HCT116 (cell line): ENCODE data around the gene GMDS. TPM values are rescaled to one million over a fixed set of nuclear protein-coding genes. Genes with fewer than 3 reads are reported as not detected.
A peak's percentile ranks its signal among the peaks of the same experiment; 100 is the strongest.

Source experiments
- ATAC-seq: fragments of 200-7000 bp; cut with Tn5 transposase; 2 replicates; pipeline ENCODE4 v1.9.1; 2020; ENCODE audit warnings: mild to moderate bottlenecking, moderate library complexity
- BruUV-seq: library from RNA; stranded (reverse); fragments of 400-500 nt; replicated peaks from 2 replicates; lab custom pipeline; 2021; lab: Mats Ljungman, UMichigan
- CTCF ChIA-PET: fragments of 300-600 bp; sonication (Branson Sonifier 250); formaldehyde crosslinking; loops from one replicate; lab custom pipeline; 2021; ENCODE audit warnings: antibody characterized with exemption; lab: Charles Lee
- POLR2A ChIA-PET: fragments of 300-600, 350-600 bp; sonication (Branson Sonifier 250); formaldehyde crosslinking; loops from one replicate; lab custom pipeline; 2021; ENCODE audit warnings: antibody characterized with exemption; lab: Charles Lee
- RAD21 ChIA-PET, 2 experiments: fragments of 300-600 bp; sonication (Branson Sonifier 250); formaldehyde crosslinking; loops; one replicate each; lab custom pipeline; 2023; ENCODE audit warnings: low total read pairs in 2 of 2; ENCODE audit not compliant: uncharacterized antibody in 2 of 2, unreplicated experiment in 2 of 2, low non-redundant PET in 1 of 2; lab: Charles Lee
- DNase-seq: peaks from one replicate; pipeline ENCODE4 v3.0.0-alpha.2; 2010; ENCODE audit warnings: low read depth, low spot score
- H2AFZ ChIP-seq: fragments of 200-600 bp; shearing (Covaris generic), sonication (generic); 2 replicates; pipeline ENCODE4 v1.6.1; 2017; ENCODE audit warnings: low read depth, mixed run types, mixed read lengths, antibody characterized with exemption, low read length; ENCODE audit not compliant: poor library complexity, severe bottlenecking
- H3K27ac ChIP-seq: 2 replicates; pipeline ENCODE4 v1.5.1; 2012; ENCODE audit warnings: low read depth, low read length
- H3K27me3 ChIP-seq: fragments of 200-600 bp; sonication (generic); 2 replicates; pipeline ENCODE4 v1.6.1; 2016; ENCODE audit warnings: mixed run types, low read length, mixed read lengths; ENCODE audit not compliant: insufficient read depth
- H3K36me3 ChIP-seq, 2 experiments: fragments of 200-500 bp in 1 of 2; fragments of 200-600 bp in 1 of 2; sonication (Bioruptor generic) in 1 of 2; sonication (generic) in 1 of 2; 2 replicates each; pipeline versions ENCODE4 v1.5.1 to v1.6.1; 2014 to 2016; ENCODE audit warnings: low read length in 2 of 2, inconsistent platforms in 1 of 2, mixed read lengths in 1 of 2, mixed run types in 1 of 2; ENCODE audit not compliant: insufficient read depth in 2 of 2, control insufficient read depth in 1 of 2
- H3K4me1 ChIP-seq, 2 experiments: fragments of 200-600 bp in 1 of 2; sonication (generic) in 1 of 2; 2 replicates each; pipeline versions ENCODE4 v1.5.1 to v1.6.1; 2012 to 2017; ENCODE audit warnings: low read length in 2 of 2, inconsistent platforms in 1 of 2, mild to moderate bottlenecking in 1 of 2, mixed read lengths in 1 of 2, mixed run types in 1 of 2, moderate library complexity in 1 of 2; ENCODE audit not compliant: insufficient read depth in 2 of 2, control insufficient read depth in 1 of 2
- H3K4me2 ChIP-seq: fragments of 200-600 bp; sonication (generic); 2 replicates; pipeline ENCODE4 v1.6.1; 2017; ENCODE audit warnings: mixed run types, low read length, mixed read lengths
- H3K4me3 ChIP-seq, 2 experiments: fragments of 200-600 bp in 1 of 2; sonication (generic) in 1 of 2; replicated peaks in 1 of 2; 2 replicates each; pipeline ENCODE4 v1.5.1; 2011 to 2016; ENCODE audit warnings: low read length in 2 of 2, control low read depth in 1 of 2, low read depth in 1 of 2, mild to moderate bottlenecking in 1 of 2, mixed read lengths in 1 of 2, mixed run types in 1 of 2
- H3K79me2 ChIP-seq: fragments of 200-600 bp; sonication (generic); 2 replicates; pipeline ENCODE4 v1.6.1; 2017; ENCODE audit warnings: mild to moderate bottlenecking, mixed run types, low read length, moderate library complexity, mixed read lengths; ENCODE audit not compliant: insufficient read depth
- H3K9ac ChIP-seq: fragments of 200-600 bp; sonication (generic); 2 replicates; pipeline ENCODE4 v1.6.1; 2016; ENCODE audit warnings: low read length, mixed read lengths
- H3K9me2 ChIP-seq: fragments of 200-600 bp; sonication (generic), shearing (Covaris generic); 2 replicates; pipeline ENCODE4 v1.6.1; 2017; ENCODE audit warnings: mixed run types, mild to moderate bottlenecking, moderate library complexity; ENCODE audit not compliant: insufficient read depth
- H3K9me3 ChIP-seq, 2 experiments: fragments of 200-500 bp in 1 of 2; fragments of 200-600 bp in 1 of 2; sonication (Bioruptor generic) in 1 of 2; sonication (generic) in 1 of 2; 2 replicates each; pipeline ENCODE4 v1.6.1; 2014 to 2017; ENCODE audit warnings: low read length in 2 of 2, mixed read lengths in 2 of 2, inconsistent platforms in 1 of 2, low read depth in 1 of 2, mild to moderate bottlenecking in 1 of 2, mixed run types in 1 of 2, moderate library complexity in 1 of 2; ENCODE audit not compliant: control insufficient read depth in 1 of 2, insufficient read depth in 1 of 2
- H4K20me1 ChIP-seq: fragments of 200-600 bp; sonication (generic), shearing (Covaris generic); 2 replicates; pipeline ENCODE4 v1.6.1; 2017; ENCODE audit warnings: mixed run types, mild to moderate bottlenecking, moderate library complexity; ENCODE audit not compliant: insufficient read depth
- ATF3 ChIP-seq: IDR thresholded peaks from 2 replicates; pipeline ENCODE4 v1.6.1; 2012
- CBX3 ChIP-seq: IDR thresholded peaks from 2 replicates; pipeline ENCODE4 v1.6.1; 2012; ENCODE audit warnings: low read depth
- CEBPB ChIP-seq: IDR thresholded peaks from 2 replicates; pipeline ENCODE4 v1.6.1; 2012; ENCODE audit warnings: low read depth
- CTCF ChIP-seq, 3 experiments: fragments of 200-600 bp in 1 of 3; sonication (generic) in 1 of 3; IDR thresholded peaks in 2 of 3; conservative IDR thresholded peaks in 1 of 3; 2 replicates each; pipeline ENCODE4 v1.5.1; 2012 to 2017; ENCODE audit warnings: low read depth in 2 of 3, low read length in 2 of 3, antibody characterized with exemption in 1 of 3, borderline replicate concordance in 1 of 3, control low read depth in 1 of 3, mild to moderate bottlenecking in 1 of 3, mixed read lengths in 1 of 3, mixed run types in 1 of 3, moderate library complexity in 1 of 3; ENCODE audit not compliant: insufficient read depth in 1 of 3
- EGR1 ChIP-seq: IDR thresholded peaks from 2 replicates; pipeline ENCODE4 v1.6.1; 2012; ENCODE audit warnings: low read depth
- ELF1 ChIP-seq: IDR thresholded peaks from 2 replicates; pipeline ENCODE4 v1.6.1; 2012; ENCODE audit warnings: low read depth, borderline replicate concordance
- EZH2 ChIP-seq: fragments of 200-600 bp; sonication (generic); IDR thresholded peaks from 2 replicates; pipeline ENCODE4 v1.6.1; 2017; ENCODE audit warnings: antibody characterized with exemption, mixed run types
- EZH2phosphoT487 ChIP-seq: fragments of 200-600 bp; IDR thresholded peaks from 2 replicates; pipeline ENCODE4 v1.6.1; 2018; ENCODE audit warnings: antibody characterized with exemption, borderline replicate concordance
- FOSL1 ChIP-seq: IDR thresholded peaks from 2 replicates; pipeline ENCODE4 v1.6.1; 2012; ENCODE audit warnings: low read depth
- JUND ChIP-seq: IDR thresholded peaks from 2 replicates; pipeline ENCODE4 v1.6.1; 2012
- POLR2AphosphoS5 ChIP-seq: IDR thresholded peaks from 2 replicates; pipeline ENCODE4 v1.6.1; 2011; ENCODE audit warnings: mild to moderate bottlenecking, low read depth, low read length, moderate library complexity
- RAD21 ChIP-seq: IDR thresholded peaks from 2 replicates; pipeline ENCODE4 v1.6.1; 2012; ENCODE audit warnings: low read depth, mild to moderate bottlenecking
- SIN3A ChIP-seq: IDR thresholded peaks from 2 replicates; pipeline ENCODE4 v1.6.1; 2012; ENCODE audit warnings: low read depth
- SRF ChIP-seq: IDR thresholded peaks from 2 replicates; pipeline ENCODE4 v1.6.1; 2012; ENCODE audit warnings: low read depth
- TCF7L2 ChIP-seq: IDR thresholded peaks from 2 replicates; pipeline ENCODE4 v1.7.0; 2011; ENCODE audit warnings: borderline replicate concordance, inconsistent platforms; ENCODE audit not compliant: insufficient read depth, insufficient read length; ENCODE audit errors: extremely low read depth
- ZBTB33 ChIP-seq: IDR thresholded peaks from 2 replicates; pipeline ENCODE4 v1.6.1; 2011; ENCODE audit warnings: mild to moderate bottlenecking, low read length, moderate library complexity; ENCODE audit not compliant: insufficient replicate concordance; ENCODE audit errors: extremely low read depth
- ZFX ChIP-seq: fragments of 450-650 bp; IDR thresholded peaks from 2 replicates; pipeline ENCODE4 v1.6.1; 2017
- ZNF274 ChIP-seq: fragments of 200-500 bp; sonication (Bioruptor generic); IDR thresholded peaks from 2 replicates; pipeline ENCODE4 v1.6.1; 2014; ENCODE audit warnings: mild to moderate bottlenecking, low read depth, low read length, inconsistent platforms
- intact Hi-C: fragments of 100-400 bp; cut with micrococcal nuclease; formaldehyde crosslinking; loops from 2 replicates; pipeline ENCODE4 v1.10.0; 2022
- total RNA-seq: library from RNA; stranded (reverse); gene quantifications from one replicate; pipeline ENCODE4 v1.2.1, GENCODE V29; 2021; ENCODE audit not compliant: unreplicated experiment
- TF ChIP-seq, protein P1 (sequence below): IDR thresholded peaks from 2 replicates; pipeline ENCODE4 v1.6.1; 2012; ENCODE audit warnings: low read depth
- TF ChIP-seq, protein P2 (sequence below): IDR thresholded peaks from 2 replicates; pipeline ENCODE4 v1.6.1; 2012

The GMDS gene
- total RNA-seq, 1 experiment from 2014 or later: 34.4 TPM

GRCh38 chr6:1641343-1641885 lies 604.0 kb downstream of the GMDS start:
- ChIA-PET CTCF (no interaction called here), POLR2A (no interaction called here), RAD21 (no interaction called here)
- no peaks in the 10 kb centered on the region for H3K79me2 ChIP-seq
- H3K4me2 ChIP-seq: peak overlapping the region; percentile 58
- H3K9me3 ChIP-seq: no peaks in the 10 kb centered on the region
- H3K36me3 ChIP-seq: no peaks in the 10 kb centered on the region
- ATAC-seq (peak; percentile 96), DNase-seq (peak; percentile 61)
- intact Hi-C loops: no loop called here
- no peaks in the 10 kb centered on the region for H3K27me3 ChIP-seq
- H2AFZ ChIP-seq: no peak overlapping the region
- H3K9me2 ChIP-seq: no peaks in the 10 kb centered on the region
- no peaks in the 10 kb centered on the region for H4K20me1 ChIP-seq
- H3K4me1 ChIP-seq: peaks cover 31 to 38% of the 10 kb centered on the region in 2 experiments
- BruUV-seq: no TSS peak
- H3K9ac ChIP-seq: peak overlapping the region; percentile 33; the same call in 1 of the 2 replicates
- no peak overlapping the region for H3K27ac ChIP-seq
- peak overlapping the region in 1 of 2 experiments; percentile 31; a peak in 1 of 4 replicates for H3K4me3 ChIP-seq
- no peak for TF ChIP-seq CTCF (IDR thresholded peaks at IDR 0.05 in 2 of 3, conservative IDR thresholded peaks at IDR 0.05 in 1 of 3; ENCODE audit: borderline replicate concordance in 1 of 3, insufficient read depth in 1 of 3, low read depth in 2 of 3, low read length in 2 of 3)
- no peak for TF ChIP-seq ELF1
- no peak for TF ChIP-seq TCF7L2
- TF ChIP-seq FOSL1: peak; percentile 47; the same call in 1 of the 2 replicates
- no peak for TF ChIP-seq ATF3
- no peak for TF ChIP-seq EZH2phosphoT487
- no peak for TF ChIP-seq ZNF274
- TF ChIP-seq ZFX: no peak
- TF ChIP-seq SIN3A: no peak
- peak; percentile 77 for TF ChIP-seq CBX3
- TF ChIP-seq, protein P1, sequence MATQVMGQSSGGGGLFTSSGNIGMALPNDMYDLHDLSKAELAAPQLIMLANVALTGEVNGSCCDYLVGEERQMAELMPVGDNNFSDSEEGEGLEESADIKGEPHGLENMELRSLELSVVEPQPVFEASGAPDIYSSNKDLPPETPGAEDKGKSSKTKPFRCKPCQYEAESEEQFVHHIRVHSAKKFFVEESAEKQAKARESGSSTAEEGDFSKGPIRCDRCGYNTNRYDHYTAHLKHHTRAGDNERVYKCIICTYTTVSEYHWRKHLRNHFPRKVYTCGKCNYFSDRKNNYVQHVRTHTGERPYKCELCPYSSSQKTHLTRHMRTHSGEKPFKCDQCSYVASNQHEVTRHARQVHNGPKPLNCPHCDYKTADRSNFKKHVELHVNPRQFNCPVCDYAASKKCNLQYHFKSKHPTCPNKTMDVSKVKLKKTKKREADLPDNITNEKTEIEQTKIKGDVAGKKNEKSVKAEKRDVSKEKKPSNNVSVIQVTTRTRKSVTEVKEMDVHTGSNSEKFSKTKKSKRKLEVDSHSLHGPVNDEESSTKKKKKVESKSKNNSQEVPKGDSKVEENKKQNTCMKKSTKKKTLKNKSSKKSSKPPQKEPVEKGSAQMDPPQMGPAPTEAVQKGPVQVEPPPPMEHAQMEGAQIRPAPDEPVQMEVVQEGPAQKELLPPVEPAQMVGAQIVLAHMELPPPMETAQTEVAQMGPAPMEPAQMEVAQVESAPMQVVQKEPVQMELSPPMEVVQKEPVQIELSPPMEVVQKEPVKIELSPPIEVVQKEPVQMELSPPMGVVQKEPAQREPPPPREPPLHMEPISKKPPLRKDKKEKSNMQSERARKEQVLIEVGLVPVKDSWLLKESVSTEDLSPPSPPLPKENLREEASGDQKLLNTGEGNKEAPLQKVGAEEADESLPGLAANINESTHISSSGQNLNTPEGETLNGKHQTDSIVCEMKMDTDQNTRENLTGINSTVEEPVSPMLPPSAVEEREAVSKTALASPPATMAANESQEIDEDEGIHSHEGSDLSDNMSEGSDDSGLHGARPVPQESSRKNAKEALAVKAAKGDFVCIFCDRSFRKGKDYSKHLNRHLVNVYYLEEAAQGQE: no peak
- 0 out of 2 replicates have a peak, but pooled peaks have one; percentile 27 for TF ChIP-seq RAD21
- TF ChIP-seq POLR2AphosphoS5: peak; percentile 52
- TF ChIP-seq SRF: no peak
- no peak for TF ChIP-seq EGR1
- TF ChIP-seq, protein P2, sequence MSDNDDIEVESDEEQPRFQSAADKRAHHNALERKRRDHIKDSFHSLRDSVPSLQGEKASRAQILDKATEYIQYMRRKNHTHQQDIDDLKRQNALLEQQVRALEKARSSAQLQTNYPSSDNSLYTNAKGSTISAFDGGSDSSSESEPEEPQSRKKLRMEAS: peak; percentile 44
- TF ChIP-seq CEBPB: no peak
- TF ChIP-seq JUND: peak; percentile 76
- no peak for TF ChIP-seq EZH2
- TF ChIP-seq ZBTB33: no peak
